ENCODE measurements around the gene ADPRHL1.

DNA sequence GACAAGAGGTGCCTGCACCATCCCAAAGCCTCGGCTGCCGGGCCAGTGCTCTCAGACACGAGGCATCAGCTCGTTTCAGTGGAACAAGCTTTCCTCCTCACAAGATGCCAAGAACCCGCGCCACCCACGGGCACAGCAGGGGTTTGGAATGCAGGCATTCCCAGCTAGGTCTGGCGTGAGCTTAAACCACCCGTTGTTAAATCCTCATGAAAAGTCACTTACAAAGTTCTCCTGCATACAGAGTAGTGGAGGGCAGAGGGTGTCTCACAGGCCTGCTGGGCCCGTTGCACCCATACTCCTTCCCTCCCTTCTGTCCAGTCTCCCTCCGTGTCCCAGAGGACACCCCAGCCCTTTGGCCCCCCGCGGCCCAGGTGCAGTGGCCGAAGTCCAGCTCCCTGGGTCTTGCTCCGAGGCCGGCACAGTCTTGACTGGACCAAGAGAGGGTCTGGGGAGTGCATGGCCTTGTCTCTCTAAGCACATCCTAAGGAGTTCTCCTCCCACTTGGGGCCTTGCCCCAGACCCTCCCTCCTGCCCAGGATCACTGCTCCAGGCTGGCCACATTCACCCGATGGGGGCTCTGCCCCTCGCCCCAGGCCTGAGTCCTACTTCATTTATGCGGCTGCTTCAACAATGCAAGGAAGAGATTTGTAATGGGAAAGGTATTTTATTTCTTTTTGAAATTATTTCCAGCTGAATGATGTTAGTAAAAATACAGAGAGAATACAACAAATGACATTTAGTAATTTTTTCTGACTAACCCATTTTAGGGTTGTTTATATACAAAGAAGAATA lies 54.1 kb downstream of the ADPRHL1 start:
- TF ChIP-seq, protein P1, sequence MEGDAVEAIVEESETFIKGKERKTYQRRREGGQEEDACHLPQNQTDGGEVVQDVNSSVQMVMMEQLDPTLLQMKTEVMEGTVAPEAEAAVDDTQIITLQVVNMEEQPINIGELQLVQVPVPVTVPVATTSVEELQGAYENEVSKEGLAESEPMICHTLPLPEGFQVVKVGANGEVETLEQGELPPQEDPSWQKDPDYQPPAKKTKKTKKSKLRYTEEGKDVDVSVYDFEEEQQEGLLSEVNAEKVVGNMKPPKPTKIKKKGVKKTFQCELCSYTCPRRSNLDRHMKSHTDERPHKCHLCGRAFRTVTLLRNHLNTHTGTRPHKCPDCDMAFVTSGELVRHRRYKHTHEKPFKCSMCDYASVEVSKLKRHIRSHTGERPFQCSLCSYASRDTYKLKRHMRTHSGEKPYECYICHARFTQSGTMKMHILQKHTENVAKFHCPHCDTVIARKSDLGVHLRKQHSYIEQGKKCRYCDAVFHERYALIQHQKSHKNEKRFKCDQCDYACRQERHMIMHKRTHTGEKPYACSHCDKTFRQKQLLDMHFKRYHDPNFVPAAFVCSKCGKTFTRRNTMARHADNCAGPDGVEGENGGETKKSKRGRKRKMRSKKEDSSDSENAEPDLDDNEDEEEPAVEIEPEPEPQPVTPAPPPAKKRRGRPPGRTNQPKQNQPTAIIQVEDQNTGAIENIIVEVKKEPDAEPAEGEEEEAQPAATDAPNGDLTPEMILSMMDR (IDR thresholded peaks at IDR 0.05; ENCODE audit: low read length), result no peak
- no peak for TF ChIP-seq EZH2 (IDR thresholded peaks at IDR 0.05; ENCODE audit: borderline replicate concordance, low read length)
